ENCODE data around the gene FRA10AC1.

The FRA10AC1 gene

DNA sequence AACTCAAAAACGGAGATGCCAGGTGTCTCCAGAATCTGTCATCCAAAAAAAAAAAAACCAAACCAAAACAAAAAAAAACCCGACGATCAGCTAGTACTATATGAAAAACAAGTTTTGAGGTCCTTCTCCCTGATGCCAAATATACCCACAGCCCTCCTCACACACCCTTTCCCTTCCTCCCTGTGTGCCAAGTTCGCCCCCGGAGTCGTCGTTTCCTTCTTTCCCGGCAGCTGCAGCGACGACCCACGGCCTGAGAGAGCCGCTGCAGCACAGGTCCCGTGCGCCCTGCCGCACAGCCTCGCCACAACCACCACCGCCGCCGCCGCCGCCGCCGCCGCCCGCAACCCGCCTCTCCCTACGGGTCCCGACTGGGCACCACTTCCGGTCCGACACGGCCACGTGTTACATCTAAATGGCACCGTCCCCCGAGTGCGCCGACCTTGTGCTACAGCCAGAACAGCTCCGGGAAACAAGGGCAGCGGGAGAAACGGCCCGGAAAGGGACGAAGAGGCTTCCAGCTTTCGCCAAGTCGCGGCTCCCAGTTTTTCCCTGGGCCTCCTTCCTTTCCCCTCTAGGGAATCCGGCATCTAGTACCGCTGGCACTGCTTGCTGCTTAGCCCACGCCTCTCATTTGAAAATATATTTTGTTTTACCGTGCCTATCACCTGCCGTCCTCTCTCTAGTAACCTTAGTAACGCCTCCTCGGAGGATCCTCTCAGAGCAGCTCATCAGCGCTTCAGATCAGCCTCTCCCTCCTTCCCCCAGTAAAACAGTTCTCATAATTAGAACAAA lies at the start of gene FRA10AC1:
FRA10AC1 (minus strand) TSS at position 383 of the 792 bp plus-strand sequence. CDS start 2,486 bp downstream, outside the sequence.
- DNase-seq: peak; percentile 65

DNA sequence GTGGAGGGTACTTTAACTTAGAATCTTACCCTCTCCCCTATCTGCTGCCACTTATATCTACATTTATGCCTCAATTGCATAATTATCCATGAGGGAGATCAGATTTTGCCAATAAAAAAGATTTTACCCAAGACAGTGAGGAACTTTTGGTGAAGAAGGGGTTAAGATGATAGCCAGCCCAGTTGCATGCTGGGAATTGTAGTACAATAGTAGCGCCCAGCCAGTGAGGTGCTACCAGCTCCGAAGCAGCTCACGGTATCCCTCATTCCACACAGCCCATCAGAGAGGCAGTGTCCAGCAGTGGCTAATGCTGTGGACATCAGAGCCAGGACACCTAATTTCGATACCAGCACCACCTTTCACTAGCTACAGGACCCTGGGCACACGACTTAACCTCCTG lies 49.4 kb upstream of the FRA10AC1 start:
- DNase-seq: no peak

GRCh38 chr10:93751124-93751523 lies 48.7 kb upstream of the FRA10AC1 start:
- DNase-seq: no peak

DNA sequence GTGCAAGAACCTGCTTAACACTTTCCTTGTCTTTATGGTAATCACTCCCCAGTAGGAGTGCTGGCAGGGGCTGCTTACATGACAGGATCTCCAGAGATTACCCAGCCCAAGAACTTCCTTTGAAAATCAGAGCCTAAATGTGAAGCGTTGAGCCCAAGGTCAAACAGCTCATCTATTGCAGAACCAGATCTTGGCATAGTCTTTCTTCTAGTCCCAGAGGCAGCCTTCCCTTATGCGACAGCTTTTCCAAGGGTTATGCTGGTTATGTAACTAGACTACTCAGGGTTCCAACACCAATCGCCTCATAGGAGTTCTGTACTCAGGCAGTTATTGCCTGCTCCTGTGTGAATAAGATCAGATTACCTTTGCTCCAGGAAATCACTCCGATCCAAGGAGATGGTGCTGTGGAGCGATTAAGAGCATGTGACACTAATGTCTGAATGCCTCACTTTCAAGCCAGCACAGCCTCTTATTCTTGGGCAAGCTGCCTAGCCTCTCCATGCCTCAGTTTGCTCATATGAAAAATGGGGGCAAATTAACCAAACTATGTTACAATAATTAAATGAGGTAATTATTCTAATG lies 46.9 kb upstream of the FRA10AC1 start:
- DNase-seq: no peak

GRCh38 chr10:93746844-93747284 lies 44.5 kb upstream of the FRA10AC1 start:
- DNase-seq: no peak

- DNase-seq: no peak
Measured at GRCh38 chr10:93745408-93746065, 43.1 kb upstream of the FRA10AC1 start.

DNA sequence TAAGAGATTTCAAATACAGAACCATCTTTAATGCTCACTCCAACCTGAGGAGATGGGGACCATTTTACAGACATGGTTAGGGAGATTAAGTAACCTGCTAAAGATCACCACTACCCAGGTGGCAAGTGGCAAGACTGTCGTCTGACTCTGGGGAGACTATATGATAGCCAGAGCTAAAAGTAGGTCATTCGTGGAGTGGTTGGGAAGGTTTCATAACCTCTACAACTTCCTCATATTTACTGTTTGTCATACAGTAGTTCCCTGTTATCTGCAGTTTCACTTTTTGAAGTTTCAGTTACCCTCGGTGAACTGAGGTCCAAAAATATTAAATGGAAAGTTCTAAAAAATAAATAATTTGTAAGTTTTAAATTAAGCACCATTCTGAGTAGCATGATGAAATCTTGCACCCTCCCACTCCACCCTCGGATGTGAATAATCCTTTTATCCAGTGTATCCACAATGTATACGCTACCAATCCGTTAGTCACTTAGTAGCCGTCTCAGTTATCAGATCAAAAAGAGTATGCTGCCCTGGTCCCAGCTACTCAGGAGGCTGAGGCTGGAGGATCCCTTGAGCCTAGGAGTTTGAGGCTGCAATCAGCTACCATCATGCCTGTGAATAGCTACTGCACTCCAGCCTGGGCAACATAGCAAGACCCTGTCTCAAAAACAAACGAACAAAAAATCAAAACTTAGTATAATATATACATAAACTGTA lies 40.4 kb upstream of the FRA10AC1 start:
- no peak for DNase-seq

DNA sequence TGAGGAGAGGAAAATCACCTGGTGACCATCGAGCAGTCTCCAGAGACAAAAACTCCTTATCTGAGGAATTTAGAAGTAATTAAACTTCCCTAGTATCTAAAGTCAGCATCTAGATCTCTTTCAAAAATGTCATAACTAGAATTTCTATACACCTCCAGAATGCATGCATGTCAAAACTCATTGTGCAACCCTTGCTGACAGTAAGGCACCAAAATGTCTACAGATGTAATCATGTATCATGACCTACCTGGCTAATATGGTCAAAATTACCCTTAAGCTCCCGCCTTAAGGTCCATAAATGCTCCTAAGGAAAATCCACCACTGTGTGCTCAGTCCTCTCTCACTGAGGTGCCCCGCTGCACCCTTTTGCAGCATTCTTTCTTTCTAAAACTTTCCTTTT lies 39.0 kb upstream of the FRA10AC1 start:
- no peak for DNase-seq

- DNase-seq: no peak
Measured at GRCh38 chr10:93726024-93726423, 23.6 kb upstream of the FRA10AC1 start.

DNA sequence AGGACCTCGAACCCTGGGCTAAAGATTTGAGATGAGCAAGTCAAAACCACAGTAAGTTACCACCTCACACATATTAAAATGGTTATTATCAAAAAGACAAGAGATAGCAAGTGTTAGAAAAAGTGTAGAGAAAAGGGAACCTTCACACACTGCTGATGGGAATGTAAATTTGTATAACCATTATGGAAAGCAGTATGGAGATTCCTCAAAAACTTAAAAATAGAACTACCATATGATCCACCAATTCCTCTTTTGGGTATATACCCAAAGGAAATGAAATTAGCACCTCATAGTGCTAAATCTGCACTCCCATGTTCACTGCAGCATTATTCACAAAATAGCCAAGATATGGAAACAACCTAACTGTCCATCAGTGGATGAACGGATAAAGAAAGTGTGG lies 20.8 kb upstream of the FRA10AC1 start:
- no peak for DNase-seq

DNA sequence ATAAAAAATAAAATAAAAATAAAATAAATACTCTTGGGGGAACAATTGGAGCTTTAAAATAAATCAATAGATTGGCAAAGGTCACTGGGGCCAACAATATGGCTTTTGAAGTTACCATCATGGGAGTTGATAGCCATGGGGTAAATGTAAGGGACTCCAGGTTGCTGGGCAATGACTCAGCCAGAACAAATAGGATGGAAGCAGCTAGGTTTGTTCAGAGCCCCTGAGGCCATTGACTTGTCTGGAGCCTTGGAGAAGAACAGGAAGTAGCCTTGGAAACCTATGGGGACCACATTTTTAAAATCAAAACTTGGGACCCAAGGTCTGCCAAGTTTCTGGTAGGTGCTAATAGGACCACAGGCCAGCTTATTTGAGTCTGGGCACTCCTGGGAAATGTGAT lies 20.2 kb upstream of the FRA10AC1 start:
- no peak for DNase-seq

DNA sequence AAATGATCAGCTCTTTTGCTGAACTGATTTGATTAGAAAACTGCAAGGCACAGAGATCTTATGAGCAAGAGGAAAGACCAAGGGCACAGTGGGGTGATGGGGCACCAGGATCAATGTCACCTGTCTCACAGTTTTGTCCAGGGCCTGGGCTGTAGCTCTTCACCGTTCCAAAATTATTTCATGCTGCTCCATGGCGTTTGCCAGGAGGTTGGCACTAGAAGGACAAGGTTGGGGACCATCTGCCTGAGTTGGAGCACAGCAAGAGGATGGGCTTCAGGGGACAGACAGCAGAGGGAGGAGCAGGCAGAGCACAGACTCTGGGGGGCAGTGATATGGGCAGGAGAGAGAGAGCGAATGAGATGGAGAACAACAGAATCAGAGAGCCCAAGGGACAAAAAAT lies 17.5 kb upstream of the FRA10AC1 start:
- DNase-seq: no peak

GRCh38 chr10:93718937-93719725 lies 16.7 kb upstream of the FRA10AC1 start:
- DNase-seq: no peak

- DNase-seq: no peak
Measured at GRCh38 chr10:93716766-93717165, 14.4 kb upstream of the FRA10AC1 start.

- no peak for DNase-seq
Measured at GRCh38 chr10:93715345-93715744, 13.0 kb upstream of the FRA10AC1 start.

DNA sequence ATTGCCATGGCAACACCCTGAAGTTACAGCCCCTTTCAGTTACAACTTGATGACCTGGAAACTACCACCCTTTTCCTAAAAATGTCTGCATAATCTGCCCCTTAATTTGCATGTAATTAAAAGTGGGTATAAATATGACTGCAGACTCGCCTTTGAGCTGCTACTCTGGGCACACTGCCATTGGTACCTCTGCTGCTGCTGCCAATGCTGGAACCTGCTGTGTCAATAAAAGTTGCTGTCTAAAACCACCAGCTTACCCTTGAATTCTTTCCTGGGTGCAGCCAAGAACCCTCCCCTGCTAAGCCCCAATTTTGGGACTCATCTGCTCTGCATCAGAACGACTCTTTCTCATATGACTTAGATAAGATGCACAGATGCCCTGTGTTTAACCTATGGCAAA lies 10.2 kb upstream of the FRA10AC1 start:
- DNase-seq: no peak

- DNase-seq: no peak
Measured at GRCh38 chr10:93711891-93712290, 9.5 kb upstream of the FRA10AC1 start.

DNA sequence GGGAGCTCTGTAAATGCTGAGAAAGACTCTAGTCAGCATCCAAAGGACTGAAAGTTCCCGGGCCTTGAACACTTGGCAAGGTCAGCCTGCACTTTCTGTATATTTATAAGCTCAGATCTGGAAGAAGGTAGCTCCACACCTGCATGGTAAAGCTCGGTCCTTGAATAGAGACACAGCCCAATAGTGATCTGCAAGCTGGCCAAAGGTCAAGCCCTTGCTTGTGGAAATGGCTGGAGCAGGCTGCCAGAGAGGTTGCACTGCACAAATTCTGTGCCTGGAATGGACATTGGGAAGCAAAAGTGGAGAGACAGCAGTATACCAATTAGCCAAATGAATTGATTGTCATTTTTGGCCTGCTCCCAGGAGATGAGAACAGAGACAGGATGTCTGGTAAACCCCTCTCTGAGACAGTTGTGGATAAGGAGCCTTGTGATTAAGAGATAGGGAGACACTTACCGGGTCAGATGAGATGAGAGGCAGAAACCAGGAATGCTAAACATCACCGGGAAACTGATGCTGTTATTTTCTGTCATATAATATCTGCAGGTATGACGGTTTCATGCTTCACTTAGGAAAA lies 8.0 kb upstream of the FRA10AC1 start:
- DNase-seq: no peak

DNA sequence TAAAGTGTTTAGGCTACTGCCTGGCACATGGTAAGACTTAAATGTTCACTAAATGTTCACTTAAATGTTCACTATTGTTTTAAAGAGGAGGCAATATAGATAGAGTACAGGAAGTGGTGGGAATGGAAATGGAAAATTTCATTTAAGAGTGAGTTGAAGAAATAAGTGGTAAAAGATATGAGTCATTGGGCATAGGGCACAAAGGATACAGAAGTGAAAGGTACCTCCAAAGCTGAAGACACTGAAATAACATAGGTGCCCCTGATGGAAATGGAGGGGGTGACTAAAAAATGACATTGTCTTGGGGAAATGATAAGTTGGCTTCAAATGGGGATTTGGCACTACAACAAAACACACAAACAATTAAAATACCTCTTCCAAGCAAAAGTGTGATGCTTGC lies 5.2 kb upstream of the FRA10AC1 start:
- DNase-seq: no peak

- no peak for DNase-seq
Measured at GRCh38 chr10:93704451-93704850, 2.1 kb upstream of the FRA10AC1 start.

GRCh38 chr10:93703841-93704240 lies 1.4 kb upstream of the FRA10AC1 start:
- no peak for DNase-seq

DNA sequence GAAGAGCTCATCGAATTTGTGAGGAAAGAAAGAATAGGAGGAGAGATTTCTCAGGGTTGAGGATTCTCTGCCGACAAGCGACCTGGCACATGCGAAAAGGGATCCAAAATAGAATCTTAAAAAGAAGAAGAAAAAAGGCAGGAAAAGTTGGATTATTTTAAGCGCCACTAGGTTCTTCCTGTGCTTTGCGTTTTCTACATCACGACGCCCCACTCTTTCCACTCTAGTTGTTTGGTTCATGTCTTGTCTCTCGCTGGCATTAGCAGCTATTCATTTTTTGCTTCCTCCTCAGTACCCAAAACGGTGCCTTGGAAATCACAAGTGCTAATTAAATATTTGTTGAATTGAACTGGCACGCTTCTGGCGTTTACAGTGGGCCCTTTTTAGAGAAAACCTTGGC lies 674 bp upstream of the FRA10AC1 start:
- no peak for DNase-seq

All from NCI-H774 (cell line).